HepG2 (cell line): ENCODE measurements around the gene CD109. TPM values are rescaled to one million over a fixed set of nuclear protein-coding genes. Genes with fewer than 3 reads are reported as not detected.
A peak's percentile ranks its signal among the peaks of the same experiment; 100 is the strongest.

Experiments
- ATAC-seq: fragments of 200-7000 bp; cut with Tn5 transposase; 3 replicates; pipeline ENCODE4 v1.9.1; 2020; ENCODE audit warnings: mild to moderate bottlenecking, moderate library complexity
- BruUV-seq: library from RNA; stranded (reverse); fragments of 400-500 nt; replicated peaks from 2 replicates; lab custom pipeline; 2021; lab: Mats Ljungman, UMichigan
- CTCF ChIA-PET: fragments of 300-600 bp; formaldehyde crosslinking; extraction: SDS; loops from one replicate; lab custom pipeline; 2021; ENCODE audit warnings: low total read pairs, inconsistent platforms, low intra/inter-chr PET ratio; lab: Yijun Ruan, JAX
- POLR2A ChIA-PET: fragments of 350-600 bp; sonication (Branson Sonifier 250); formaldehyde crosslinking; loops from one replicate; lab custom pipeline; 2020; ENCODE audit warnings: antibody characterized with exemption, inconsistent platforms; lab: Yijun Ruan, JAX
- DNase-seq: peaks from one replicate; pipeline ENCODE4 v3.0.0-alpha.2; 2015; ENCODE audit warnings: low spot score
- FAIRE-seq: peaks from 3 replicates; lab custom pipeline; 2011; peaks lifted over from hg19 to GRCh38; lab: Jason Lieb, UNC
- H2AFZ ChIP-seq: one replicate; pipeline ENCODE4 v1.6.1; 2011; ENCODE audit warnings: low read length, inconsistent platforms
- H3K27ac ChIP-seq: fragments of 300-600 bp; 3 replicates; pipeline ENCODE4 v1.8.0; 2011; ENCODE audit warnings: mixed run types, mild to moderate bottlenecking, mixed read lengths, low read length, inconsistent platforms; ENCODE audit not compliant: insufficient read depth; ENCODE audit errors: extremely low read length
- H3K27me3 ChIP-seq, 2 experiments: fragments of 200-600 bp in 1 of 2; 2 replicates in 1 of 2; 3 replicates in 1 of 2; pipeline versions ENCODE4 v1.6.0 to v1.8.0; 2011; ENCODE audit warnings: low read length in 2 of 2, mild to moderate bottlenecking in 2 of 2, moderate library complexity in 2 of 2, inconsistent platforms in 1 of 2; ENCODE audit not compliant: insufficient read depth in 2 of 2, control insufficient read depth in 1 of 2
- H3K36me3 ChIP-seq, 2 experiments: fragments of 200-600 bp in 1 of 2; replicated peaks in 1 of 2; 2 replicates in 1 of 2; 3 replicates in 1 of 2; pipeline versions ENCODE4 v1.5.1 to v1.8.0; 2011; ENCODE audit warnings: low read length in 2 of 2, inconsistent platforms in 1 of 2; ENCODE audit not compliant: insufficient read depth in 2 of 2, control insufficient read depth in 1 of 2
- H3K4me1 ChIP-seq: 2 replicates; pipeline ENCODE4 v1.5.1; 2012; ENCODE audit warnings: low read length, inconsistent platforms; ENCODE audit not compliant: insufficient read depth
- H3K4me2 ChIP-seq: 2 replicates; pipeline ENCODE4 v1.6.0; 2011; ENCODE audit warnings: low read depth, low read length, inconsistent platforms
- H3K4me3 ChIP-seq, 3 experiments: fragments of 200-600 bp in 1 of 3; sonication (generic), shearing (Covaris generic) in 1 of 3; replicated peaks in 1 of 3; 2 replicates each; pipeline ENCODE4 v1.5.1; 2011 to 2016; ENCODE audit warnings: low read length in 3 of 3, inconsistent platforms in 2 of 3, low read depth in 2 of 3, mild to moderate bottlenecking in 2 of 3, control low read depth in 1 of 3, mixed read lengths in 1 of 3; ENCODE audit not compliant: insufficient read depth in 1 of 3
- H3K79me2 ChIP-seq: one replicate; pipeline ENCODE4 v1.6.1; 2011; ENCODE audit warnings: low read length, inconsistent platforms; ENCODE audit not compliant: insufficient read depth
- H3K9ac ChIP-seq: 2 replicates; pipeline ENCODE4 v1.6.0; 2011; ENCODE audit warnings: mild to moderate bottlenecking, low read depth, low read length, inconsistent platforms; ENCODE audit not compliant: insufficient read depth
- H3K9me3 ChIP-seq: 2 replicates; pipeline ENCODE4 v1.5.1; 2012; ENCODE audit warnings: mild to moderate bottlenecking, low read length
- H4K20me1 ChIP-seq: 2 replicates; pipeline ENCODE4 v1.6.0; 2011; ENCODE audit warnings: inconsistent platforms, mild to moderate bottlenecking, low read length, moderate library complexity; ENCODE audit not compliant: insufficient read depth
- CEBPB ChIP-seq: IDR thresholded peaks from 2 replicates; pipeline ENCODE4 v1.6.1; 2011; ENCODE audit warnings: low read depth, low read length, improper control_type of control experiment, borderline replicate concordance
- CEBPG ChIP-seq: IDR thresholded peaks from 2 replicates; pipeline ENCODE4 v1.6.1; 2016
- EEA1 ChIP-seq: sonication (generic); formaldehyde crosslinking; IDR thresholded peaks from 2 replicates; pipeline ENCODE4 v1.5.1; 2020; ENCODE audit warnings: mild to moderate bottlenecking, missing genetic modification reagents, borderline replicate concordance
- FOSL2 ChIP-seq: sonication (generic); formaldehyde crosslinking; IDR thresholded peaks from 2 replicates; pipeline ENCODE4 v1.4.0; 2020; ENCODE audit warnings: missing genetic modification reagents
- MED1 ChIP-seq: sonication (generic); formaldehyde crosslinking; IDR thresholded peaks from 2 replicates; pipeline ENCODE4 v1.4.0; 2020; ENCODE audit warnings: missing genetic modification reagents
- RBM39 ChIP-seq: fragments of 200-400 bp; formaldehyde crosslinking; IDR thresholded peaks from one replicate; pipeline ENCODE4 v1.6.1; 2018; ENCODE audit warnings: antibody characterized with exemption, mild to moderate bottlenecking, low read depth, low read length; ENCODE audit not compliant: poor library complexity, severe bottlenecking
- SMAD1 ChIP-seq: sonication (generic); formaldehyde crosslinking; IDR thresholded peaks from 2 replicates; pipeline ENCODE4 v1.4.0; 2020; ENCODE audit warnings: missing genetic modification reagents, low read depth, mild to moderate bottlenecking, borderline replicate concordance
- ZFYVE20 ChIP-seq: sonication (generic); formaldehyde crosslinking; IDR thresholded peaks from 2 replicates; pipeline ENCODE4 v1.8.0; 2023; ENCODE audit warnings: low read depth, mild to moderate bottlenecking, moderate library complexity, missing genetic modification reagents, borderline replicate concordance
- ZNF607 ChIP-seq: sonication (generic); formaldehyde crosslinking; IDR thresholded peaks from 2 replicates; pipeline ENCODE4 v1.5.1; 2020; ENCODE audit warnings: missing genetic modification reagents, mild to moderate bottlenecking, borderline replicate concordance
- WGBS: methylation state at CpG from one replicate; pipeline ENCODE4 v1.1.6; 2017; ENCODE audit warnings: low lambda C conversion rate; 5-methylcytosine and 5-hydroxymethylcytosine counted together
- in situ Hi-C: cut with HindIII; loops from 2 replicates; pipeline ENCODE4 v1.10.0; 2017; ENCODE audit warnings: low pct_unique_long_range_greater_than_20kb; ENCODE audit not compliant: extremely low pct_ligation_motif_present
- intact Hi-C: fragments of 100-400 bp; cut with micrococcal nuclease; formaldehyde crosslinking; loops from one replicate; pipeline ENCODE4 v1.10.0; 2022; ENCODE audit not compliant: unreplicated experiment
- polyA plus RNA-seq, 8 experiments: library from polyadenylated mRNA; depleted of rRNA in 3 of 8; stranded (reverse) in 7 of 8; unstranded in 1 of 8; fragments of >200 nt; fragmentation: Illumina TruSeq in 4 of 8; extraction: Trizol in 4 of 8; gene quantifications; 2 replicates each; pipeline versions ENCODE4 v1.2.1 to v1.2.3, GENCODE V29; 2011 to 2016; ENCODE audit warnings: low read depth in 4 of 8, missing spikeins in 1 of 8, mixed read lengths in 1 of 8; ENCODE audit not compliant: insufficient read depth in 1 of 8
- total RNA-seq, 5 experiments: library from RNA; depleted of rRNA; stranded (reverse); fragments of >200 nt; fragmentation: Illumina TruSeq; extraction: Trizol; gene quantifications; 2 replicates each; pipeline ENCODE4 v1.2.3, GENCODE V29; 2016; ENCODE audit warnings: low read depth in 1 of 5
- TF ChIP-seq, protein P1 (sequence below): sonication (generic); formaldehyde crosslinking; IDR thresholded peaks from 2 replicates; pipeline ENCODE4 v1.5.0; 2020; ENCODE audit warnings: missing genetic modification reagents
- TF ChIP-seq, protein P2 (sequence below): conservative IDR thresholded peaks from 2 replicates; pipeline ENCODE4 v1.6.1; 2018; ENCODE audit warnings: missing genetic modification reagents
- TF ChIP-seq, protein P3 (sequence below): sonication (generic); formaldehyde crosslinking; IDR thresholded peaks from 2 replicates; pipeline ENCODE4 v1.4.0; 2020; ENCODE audit warnings: missing genetic modification reagents; ENCODE audit errors: not compliant biosample characterization
- TF ChIP-seq, protein P4 (sequence below): sonication (generic); formaldehyde crosslinking; IDR thresholded peaks from 2 replicates; pipeline ENCODE4 v1.4.0; 2020; ENCODE audit warnings: missing genetic modification reagents
- TF ChIP-seq, protein P5 (sequence below): sonication (generic); formaldehyde crosslinking; IDR thresholded peaks from 2 replicates; pipeline ENCODE4 v1.5.1; 2020; ENCODE audit warnings: mild to moderate bottlenecking, missing genetic modification reagents, moderate library complexity

Gene CD109
- total and polyA plus RNA-seq, 2 of the 13 experiments (the other 11 are each of a cell fraction or from before 2014, with no cell fraction given) = 0.93 to 2.1 TPM

DNA sequence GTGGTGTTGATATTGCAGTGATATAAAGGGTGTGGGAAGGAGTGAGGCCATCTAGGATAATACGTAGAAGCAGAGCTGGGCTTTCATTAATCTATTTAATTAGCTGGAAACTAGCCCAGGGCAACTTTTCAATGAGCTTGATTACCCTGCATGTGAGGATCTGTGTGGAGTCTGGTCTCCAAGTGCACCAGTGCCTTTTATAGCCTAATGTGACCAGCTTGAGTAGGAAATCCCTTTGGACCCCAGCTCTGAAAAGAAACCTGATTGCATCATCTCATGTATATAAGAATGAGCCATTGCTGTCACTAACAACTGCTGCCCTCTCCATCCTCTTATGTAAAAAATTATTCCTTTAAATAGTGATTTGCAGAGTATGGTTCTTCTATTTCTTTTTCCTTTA, 72.6 kb downstream of the CD109 start:
- FAIRE-seq (no peak), ATAC-seq (no peak), DNase-seq (no peak)
- no TSS peak for BruUV-seq
- no peak overlapping the region for H3K27ac ChIP-seq
- ChIA-PET CTCF (no interaction called here), POLR2A (no interaction called here)
- in situ Hi-C loops (no loop called here), intact Hi-C loops (no loop called here)
- H3K27me3 ChIP-seq = no peaks in the 10 kb centered on the region; a peak in 1 of 5 replicates
- H3K79me2 ChIP-seq = no peaks in the 10 kb centered on the region
- no peaks in the 10 kb centered on the region for H3K9me3 ChIP-seq
- TF ChIP-seq ZFYVE20 (CRISPR knock-in tag) = no peak
- no peak for TF ChIP-seq SMAD1
- TF ChIP-seq, protein P1, sequence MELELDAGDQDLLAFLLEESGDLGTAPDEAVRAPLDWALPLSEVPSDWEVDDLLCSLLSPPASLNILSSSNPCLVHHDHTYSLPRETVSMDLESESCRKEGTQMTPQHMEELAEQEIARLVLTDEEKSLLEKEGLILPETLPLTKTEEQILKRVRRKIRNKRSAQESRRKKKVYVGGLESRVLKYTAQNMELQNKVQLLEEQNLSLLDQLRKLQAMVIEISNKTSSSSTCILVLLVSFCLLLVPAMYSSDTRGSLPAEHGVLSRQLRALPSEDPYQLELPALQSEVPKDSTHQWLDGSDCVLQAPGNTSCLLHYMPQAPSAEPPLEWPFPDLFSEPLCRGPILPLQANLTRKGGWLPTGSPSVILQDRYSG (CRISPR knock-in tag) = no peak
- no peak for TF ChIP-seq RBM39
- TF ChIP-seq MED1 (CRISPR knock-in tag) = no peak
- TF ChIP-seq CEBPB = peak; percentile 47; the same call in 1 of the 2 replicates
- TF ChIP-seq EEA1 (CRISPR knock-in tag) = no peak
- TF ChIP-seq, protein P2, sequence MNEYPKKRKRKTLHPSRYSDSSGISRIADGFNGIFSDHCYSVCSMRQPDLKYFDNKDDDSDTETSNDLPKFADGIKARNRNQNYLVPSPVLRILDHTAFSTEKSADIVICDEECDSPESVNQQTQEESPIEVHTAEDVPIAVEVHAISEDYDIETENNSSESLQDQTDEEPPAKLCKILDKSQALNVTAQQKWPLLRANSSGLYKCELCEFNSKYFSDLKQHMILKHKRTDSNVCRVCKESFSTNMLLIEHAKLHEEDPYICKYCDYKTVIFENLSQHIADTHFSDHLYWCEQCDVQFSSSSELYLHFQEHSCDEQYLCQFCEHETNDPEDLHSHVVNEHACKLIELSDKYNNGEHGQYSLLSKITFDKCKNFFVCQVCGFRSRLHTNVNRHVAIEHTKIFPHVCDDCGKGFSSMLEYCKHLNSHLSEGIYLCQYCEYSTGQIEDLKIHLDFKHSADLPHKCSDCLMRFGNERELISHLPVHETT (CRISPR knock-in tag) = no peak
- TF ChIP-seq, protein P3, sequence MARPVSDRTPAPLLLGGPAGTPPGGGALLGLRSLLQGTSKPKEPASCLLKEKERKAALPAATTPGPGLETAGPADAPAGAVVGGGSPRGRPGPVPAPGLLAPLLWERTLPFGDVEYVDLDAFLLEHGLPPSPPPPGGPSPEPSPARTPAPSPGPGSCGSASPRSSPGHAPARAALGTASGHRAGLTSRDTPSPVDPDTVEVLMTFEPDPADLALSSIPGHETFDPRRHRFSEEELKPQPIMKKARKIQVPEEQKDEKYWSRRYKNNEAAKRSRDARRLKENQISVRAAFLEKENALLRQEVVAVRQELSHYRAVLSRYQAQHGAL = no peak
- TF ChIP-seq FOSL2 (CRISPR knock-in tag) = no peak
- TF ChIP-seq, protein P4, sequence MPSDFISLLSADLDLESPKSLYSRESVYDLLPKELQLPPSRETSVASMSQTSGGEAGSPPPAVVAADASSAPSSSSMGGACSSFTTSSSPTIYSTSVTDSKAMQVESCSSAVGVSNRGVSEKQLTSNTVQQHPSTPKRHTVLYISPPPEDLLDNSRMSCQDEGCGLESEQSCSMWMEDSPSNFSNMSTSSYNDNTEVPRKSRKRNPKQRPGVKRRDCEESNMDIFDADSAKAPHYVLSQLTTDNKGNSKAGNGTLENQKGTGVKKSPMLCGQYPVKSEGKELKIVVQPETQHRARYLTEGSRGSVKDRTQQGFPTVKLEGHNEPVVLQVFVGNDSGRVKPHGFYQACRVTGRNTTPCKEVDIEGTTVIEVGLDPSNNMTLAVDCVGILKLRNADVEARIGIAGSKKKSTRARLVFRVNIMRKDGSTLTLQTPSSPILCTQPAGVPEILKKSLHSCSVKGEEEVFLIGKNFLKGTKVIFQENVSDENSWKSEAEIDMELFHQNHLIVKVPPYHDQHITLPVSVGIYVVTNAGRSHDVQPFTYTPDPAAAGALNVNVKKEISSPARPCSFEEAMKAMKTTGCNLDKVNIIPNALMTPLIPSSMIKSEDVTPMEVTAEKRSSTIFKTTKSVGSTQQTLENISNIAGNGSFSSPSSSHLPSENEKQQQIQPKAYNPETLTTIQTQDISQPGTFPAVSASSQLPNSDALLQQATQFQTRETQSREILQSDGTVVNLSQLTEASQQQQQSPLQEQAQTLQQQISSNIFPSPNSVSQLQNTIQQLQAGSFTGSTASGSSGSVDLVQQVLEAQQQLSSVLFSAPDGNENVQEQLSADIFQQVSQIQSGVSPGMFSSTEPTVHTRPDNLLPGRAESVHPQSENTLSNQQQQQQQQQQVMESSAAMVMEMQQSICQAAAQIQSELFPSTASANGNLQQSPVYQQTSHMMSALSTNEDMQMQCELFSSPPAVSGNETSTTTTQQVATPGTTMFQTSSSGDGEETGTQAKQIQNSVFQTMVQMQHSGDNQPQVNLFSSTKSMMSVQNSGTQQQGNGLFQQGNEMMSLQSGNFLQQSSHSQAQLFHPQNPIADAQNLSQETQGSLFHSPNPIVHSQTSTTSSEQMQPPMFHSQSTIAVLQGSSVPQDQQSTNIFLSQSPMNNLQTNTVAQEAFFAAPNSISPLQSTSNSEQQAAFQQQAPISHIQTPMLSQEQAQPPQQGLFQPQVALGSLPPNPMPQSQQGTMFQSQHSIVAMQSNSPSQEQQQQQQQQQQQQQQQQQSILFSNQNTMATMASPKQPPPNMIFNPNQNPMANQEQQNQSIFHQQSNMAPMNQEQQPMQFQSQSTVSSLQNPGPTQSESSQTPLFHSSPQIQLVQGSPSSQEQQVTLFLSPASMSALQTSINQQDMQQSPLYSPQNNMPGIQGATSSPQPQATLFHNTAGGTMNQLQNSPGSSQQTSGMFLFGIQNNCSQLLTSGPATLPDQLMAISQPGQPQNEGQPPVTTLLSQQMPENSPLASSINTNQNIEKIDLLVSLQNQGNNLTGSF (CRISPR knock-in tag) = no peak
- TF ChIP-seq, protein P5, sequence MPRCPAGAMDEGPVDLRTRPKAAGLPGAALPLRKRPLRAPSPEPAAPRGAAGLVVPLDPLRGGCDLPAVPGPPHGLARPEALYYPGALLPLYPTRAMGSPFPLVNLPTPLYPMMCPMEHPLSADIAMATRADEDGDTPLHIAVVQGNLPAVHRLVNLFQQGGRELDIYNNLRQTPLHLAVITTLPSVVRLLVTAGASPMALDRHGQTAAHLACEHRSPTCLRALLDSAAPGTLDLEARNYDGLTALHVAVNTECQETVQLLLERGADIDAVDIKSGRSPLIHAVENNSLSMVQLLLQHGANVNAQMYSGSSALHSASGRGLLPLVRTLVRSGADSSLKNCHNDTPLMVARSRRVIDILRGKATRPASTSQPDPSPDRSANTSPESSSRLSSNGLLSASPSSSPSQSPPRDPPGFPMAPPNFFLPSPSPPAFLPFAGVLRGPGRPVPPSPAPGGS (CRISPR knock-in tag) = no peak
- peak; percentile 17; the same call in 1 of the 2 replicates for TF ChIP-seq CEBPG (CRISPR knock-in tag)
- TF ChIP-seq ZNF607 (CRISPR knock-in tag) = no peak
- no peak overlapping the region for H3K9ac ChIP-seq
- H3K36me3 ChIP-seq = no peaks in the 10 kb centered on the region
- no peak overlapping the region for H3K4me2 ChIP-seq
- no peaks in the 10 kb centered on the region for H4K20me1 ChIP-seq
- no peak overlapping the region for H3K4me3 ChIP-seq
- H2AFZ ChIP-seq = no peak overlapping the region
- H3K4me1 ChIP-seq = no peaks in the 10 kb centered on the region
- 75% methylated on average over 1 of the region's 1 CpG for WGBS
